COLO668 (cell line): Measurements from ENCODE around the gene KCNAB1.
"Not testable (repeated sequence)": the region's sequence is repeated elsewhere in the genome, so short reads cannot be mapped to it uniquely, and the experiment has no call there.

Source experiments
- DNase-seq: peaks from one replicate; lab custom pipeline; 2025; ENCODE audit not compliant: unreplicated experiment; lab: John Stamatoyannopoulos, UW

Gene KCNAB1

DNA sequence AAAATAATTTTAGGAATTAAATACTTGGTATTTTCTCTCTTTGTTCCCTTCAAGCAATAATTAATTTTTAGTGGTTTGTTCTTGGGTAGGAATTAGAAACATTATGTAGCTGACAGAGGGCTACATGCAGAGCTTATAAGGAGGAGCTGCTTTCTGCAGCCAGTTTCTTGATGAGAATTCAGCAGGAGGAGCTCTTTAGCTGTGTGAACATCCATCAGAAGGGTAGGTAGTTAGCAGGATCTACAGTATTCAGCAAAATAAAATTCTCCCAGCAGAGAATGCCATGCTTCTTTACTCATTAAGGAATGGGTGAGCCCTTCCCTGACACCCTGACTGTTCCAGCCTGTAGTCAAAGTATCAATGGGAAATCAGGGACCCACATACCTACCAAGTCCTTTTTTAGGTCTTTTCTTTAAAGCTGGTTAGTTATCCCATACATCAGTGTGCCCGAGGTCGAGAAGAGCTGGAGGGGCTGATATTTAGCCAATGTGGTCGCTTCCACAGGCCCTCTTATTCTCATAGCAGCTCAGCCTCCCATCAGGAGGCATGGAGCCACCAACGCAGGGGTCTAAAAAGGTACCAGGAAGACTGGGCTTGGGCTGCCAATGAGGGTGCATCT lies 54.0 kb downstream of the KCNAB1 start:
- DNase-seq: peak; percentile 4

DNA sequence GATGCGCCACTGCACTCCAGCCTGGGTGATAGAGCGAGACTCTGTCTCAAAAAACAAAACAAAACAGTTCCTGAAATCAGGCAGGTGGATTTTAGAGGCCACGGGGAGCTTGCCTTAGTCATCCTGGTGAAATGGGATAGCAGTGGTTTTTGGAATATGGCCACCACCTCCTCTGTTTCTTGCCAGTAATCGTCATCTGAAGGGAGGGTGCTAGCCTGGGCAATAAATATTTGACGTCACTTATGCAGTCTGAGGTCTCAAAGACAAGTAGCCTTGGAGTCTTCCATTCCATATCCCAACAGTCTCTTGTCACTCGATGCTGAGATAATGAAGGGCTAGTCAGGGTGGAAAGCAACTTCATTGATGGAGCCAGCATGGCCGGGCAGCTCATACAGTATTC lies 55.2 kb downstream of the KCNAB1 start:
- no peak for DNase-seq

DNA sequence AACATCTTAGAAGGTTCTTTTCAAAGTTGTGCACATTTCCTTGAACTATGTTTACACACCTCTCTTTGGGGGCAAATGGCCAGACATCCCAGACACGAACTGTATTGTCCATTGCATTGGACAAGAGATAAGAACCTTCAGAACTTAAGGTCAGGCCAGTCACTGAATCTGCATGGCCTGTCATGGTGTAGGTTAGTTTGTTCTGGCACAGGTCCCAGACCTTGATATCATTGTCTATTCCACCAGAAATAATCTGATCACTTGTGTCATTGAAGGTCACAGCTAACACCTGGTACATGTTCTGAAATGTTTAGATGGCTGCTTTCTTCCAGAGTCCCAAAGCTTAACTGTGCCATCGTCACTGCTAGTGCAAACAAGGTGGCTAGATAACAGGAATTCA lies 55.7 kb downstream of the KCNAB1 start:
- DNase-seq: peak; percentile 46

GRCh38 chr3:156176629-156177210 lies 56.3 kb downstream of the KCNAB1 start:
- no peak for DNase-seq

DNA sequence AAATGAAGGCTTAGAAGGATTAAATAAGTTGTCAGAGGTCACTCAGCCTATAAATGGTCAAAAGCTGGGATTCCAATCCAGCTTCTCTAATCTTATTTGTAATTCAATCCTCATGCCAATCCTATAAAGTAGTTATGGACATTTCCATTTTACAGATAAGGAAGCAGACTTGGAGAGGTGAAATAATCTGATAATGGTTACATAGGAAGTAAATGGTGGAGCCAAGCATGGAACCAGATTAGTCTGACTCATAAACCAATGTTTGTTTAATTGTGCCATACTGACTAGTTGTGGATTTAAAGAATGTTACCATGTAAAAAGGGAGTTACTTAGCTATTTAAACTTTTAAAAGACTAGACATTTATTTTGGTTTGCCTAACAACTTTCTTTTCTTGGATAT lies 59.7 kb downstream of the KCNAB1 start:
- no peak for DNase-seq

DNA sequence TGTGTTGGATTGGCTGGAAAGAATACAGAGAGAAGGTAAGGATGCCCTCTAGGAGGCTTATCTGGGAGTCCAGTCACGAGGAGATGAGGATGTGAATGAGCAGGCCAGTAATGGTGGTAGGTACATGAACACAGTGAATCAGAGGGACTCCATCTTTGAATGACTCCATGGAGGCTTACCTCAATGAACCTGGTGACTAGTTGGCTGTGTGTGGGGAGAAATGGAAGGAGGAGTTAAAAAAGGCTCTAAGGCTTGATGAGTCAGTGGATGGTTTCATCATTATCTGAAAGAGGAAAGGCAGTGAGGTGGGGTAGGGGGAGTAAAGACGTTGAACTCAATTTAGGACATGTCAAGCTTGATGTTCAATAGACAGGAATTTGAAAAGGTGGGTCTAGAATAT lies 61.1 kb downstream of the KCNAB1 start:
- no peak for DNase-seq

- DNase-seq: no peak
Measured at GRCh38 chr3:156183396-156183795, 63.0 kb downstream of the KCNAB1 start.

DNA sequence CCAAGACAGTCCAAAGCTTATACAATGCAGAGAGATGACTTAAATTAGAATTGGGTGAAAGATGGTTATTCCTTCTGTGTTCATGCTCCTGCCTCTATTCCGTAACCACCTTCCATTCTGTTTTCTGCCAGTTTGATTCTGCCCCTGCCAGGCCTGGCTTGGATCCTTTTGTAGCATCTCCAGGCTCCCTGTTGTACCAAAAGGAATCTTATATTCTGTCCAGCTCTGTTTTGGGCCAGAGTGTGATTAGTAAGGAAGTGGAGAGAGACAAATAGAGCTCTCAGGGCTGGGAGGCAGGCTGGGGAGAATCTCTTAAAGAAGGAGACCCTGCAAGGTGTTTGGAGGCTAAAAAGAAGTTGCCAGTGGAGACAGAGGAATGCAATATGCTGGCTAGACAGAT lies 63.8 kb downstream of the KCNAB1 start:
- no peak for DNase-seq

DNA sequence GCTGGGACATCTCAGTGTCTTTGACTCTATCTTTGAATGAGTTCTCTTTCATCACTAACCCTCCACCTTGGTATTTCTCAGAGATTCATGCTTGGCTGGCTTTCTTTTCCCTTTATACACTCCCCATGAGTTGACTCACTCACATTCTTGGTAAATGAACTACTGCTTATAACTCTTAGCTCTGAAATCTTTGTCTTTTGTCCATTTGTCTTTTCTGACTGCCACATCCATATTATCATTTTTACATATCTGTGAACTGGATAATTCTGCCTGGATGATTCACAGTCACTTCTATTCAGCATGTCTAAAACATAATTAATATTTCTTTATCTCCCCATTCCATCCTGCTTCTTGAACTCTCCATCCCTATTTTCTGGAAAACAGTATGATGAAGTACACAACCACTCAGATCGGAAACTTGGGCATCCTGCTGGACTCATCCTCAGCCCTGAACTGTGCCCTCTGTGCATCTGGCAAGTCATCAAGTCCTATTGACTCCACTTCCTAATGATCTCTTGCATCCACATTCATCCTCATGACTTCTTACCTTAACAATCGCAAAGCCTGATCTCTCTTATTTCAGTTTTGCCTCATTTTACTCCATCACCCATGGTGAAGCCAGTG lies 66.9 kb downstream of the KCNAB1 start:
- DNase-seq: no peak

DNA sequence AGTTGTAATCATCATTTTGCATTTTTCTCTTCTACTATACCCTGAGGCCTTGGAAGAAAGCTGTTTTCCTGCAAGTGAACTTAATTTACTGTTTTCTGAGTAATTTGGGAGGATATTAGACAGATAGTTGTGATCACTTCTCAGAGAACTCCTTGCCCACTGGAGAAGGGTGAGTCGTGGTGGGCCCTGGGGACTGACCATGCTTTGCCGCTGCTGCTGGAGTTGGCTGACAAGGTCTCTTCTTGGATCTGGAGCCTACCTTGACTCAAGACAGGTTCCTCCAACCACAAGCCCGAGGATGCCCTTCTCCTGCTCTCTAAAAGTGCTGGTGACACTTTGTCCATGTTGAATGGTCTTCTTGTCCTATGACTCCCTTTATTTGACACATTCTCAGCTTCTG lies 68.4 kb downstream of the KCNAB1 start:
- DNase-seq: no peak

- no peak for DNase-seq
Measured at GRCh38 chr3:156189927-156190326, 69.5 kb downstream of the KCNAB1 start.

DNA sequence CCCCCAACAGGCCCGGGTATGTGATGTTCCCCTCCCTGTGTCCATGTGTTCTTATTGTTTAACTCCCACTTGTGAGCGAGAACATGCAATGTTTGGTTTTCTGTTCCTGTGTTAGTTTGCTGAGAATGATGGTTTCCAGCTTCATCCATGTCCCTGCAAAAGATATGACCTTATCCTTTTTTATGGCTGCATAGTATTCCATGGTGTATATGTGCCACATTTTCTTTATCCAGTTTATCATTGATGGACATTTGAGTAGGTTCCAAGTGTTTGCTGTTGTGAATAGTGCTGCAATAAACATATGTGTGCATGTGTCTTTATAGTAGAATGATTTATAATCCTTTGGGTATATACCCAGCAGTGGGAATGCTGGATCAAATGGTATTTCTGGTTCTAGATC lies 74.6 kb downstream of the KCNAB1 start:
- not testable (repeated sequence) for DNase-seq

DNA sequence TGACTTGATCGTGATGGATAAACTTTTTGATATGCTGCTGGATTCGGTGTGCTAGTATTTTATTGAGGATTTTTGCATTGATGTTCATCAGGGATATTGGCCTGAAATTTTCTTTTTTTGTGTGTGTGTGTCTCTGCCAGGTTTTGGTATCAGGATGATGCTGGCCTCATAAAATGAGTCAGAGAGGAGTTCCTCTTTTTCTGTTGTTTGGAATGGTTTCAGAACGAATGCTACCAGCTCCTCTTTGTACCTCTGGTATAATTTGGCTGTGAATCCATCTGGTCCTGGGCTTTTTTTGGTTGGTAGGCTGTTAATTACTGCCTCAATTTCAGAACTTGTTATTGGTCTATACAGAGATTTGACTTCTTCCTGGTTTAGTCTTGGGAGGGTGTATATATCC lies 76.8 kb downstream of the KCNAB1 start:
- DNase-seq: not testable (repeated sequence)

- DNase-seq: no peak
Measured at GRCh38 chr3:156201411-156202405, 81.3 kb downstream of the KCNAB1 start.

DNA sequence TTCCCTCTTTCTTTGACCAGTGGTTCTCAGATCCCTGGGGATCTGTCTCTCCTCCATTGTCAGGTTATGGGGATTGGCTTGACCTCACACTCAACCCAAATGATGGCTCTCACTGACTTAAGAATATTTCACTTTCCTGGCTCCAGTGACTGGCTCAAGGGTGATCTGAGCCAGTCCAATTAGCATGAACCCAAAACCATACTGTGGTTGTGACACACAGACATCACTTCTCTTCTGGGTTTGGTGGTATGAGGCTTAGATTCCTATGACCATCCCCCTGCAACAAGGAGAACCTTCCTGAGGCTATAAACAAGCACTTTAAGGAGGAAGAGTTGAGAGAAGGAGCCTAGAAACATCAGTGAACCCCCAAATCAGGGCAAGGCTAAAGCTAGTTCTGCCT lies 85.8 kb downstream of the KCNAB1 start:
- no peak for DNase-seq

GRCh38 chr3:156207802-156208685 lies 87.7 kb downstream of the KCNAB1 start:
- DNase-seq: no peak

DNA sequence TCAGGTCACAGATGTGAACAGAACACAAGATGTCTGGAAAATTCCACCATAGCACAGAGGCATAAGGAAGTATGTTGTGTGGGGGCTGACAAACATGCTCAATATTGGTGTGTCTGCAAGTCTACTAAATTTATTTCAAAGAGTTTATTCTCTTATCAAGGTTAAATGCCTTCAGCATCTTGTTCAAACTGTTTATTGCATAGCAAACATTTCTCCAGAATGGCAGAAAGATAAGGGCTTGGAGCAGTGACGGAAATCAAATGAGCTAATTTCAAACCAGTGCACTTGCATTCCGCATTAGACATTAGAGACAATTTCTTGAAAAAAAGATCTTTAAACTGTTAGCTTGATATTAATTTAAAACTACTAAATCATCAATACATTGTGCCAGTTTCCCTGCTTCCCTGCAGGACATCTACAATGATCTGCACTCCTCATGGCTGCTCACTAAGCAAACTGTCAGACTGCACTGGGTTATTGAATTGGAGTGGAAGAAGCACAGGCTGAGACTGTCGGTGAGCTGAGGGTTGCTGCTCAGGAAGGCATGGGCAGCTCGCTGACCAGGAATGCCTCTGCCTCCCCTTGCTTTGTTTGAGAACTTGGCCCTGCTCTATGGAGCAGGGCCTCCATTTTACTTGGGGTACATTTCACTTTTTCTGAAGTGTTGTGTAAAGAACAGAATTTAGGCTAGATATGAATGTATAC lies 89.4 kb downstream of the KCNAB1 start:
- no peak for DNase-seq

- DNase-seq: no peak
Measured at GRCh38 chr3:156211583-156211982, 91.2 kb downstream of the KCNAB1 start.

DNA sequence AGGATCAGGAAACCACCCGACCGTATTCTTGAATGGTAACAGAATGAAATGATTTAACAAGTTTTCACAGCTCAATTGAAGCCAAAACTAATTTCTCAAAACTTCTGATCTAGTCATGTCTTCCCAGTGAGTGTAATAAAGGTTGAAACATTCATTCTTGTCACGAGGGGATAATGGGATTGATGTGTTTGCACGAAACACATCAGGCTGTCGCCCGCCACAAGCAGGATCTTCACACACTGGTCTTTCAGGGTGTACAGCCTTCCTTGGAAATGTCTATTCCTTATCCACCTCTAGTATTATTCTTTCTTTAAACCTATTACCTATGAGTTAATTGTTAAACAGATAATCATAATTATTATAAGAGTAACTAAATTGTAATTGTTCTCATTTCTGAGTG lies 94.3 kb downstream of the KCNAB1 start:
- no peak for DNase-seq

- no peak for DNase-seq
Measured at GRCh38 chr3:156215751-156216150, 95.4 kb downstream of the KCNAB1 start.
